HL-60 (cell line): Measurements from ENCODE around the gene MAP3K7.

Source experiments
- DNase-seq, 2 experiments: peaks; one replicate each; pipeline ENCODE4 v3.0.0-alpha.2; 2010 to 2020; ENCODE audit warnings: low read depth in 1 of 2, low spot score in 1 of 2
- H3K27ac ChIP-seq: fragments of 250-450 bp; sonication (Bioruptor Pico); replicated peaks from 2 replicates; pipeline ENCODE4 v1.5.1; 2020; ENCODE audit warnings: mild to moderate bottlenecking, moderate library complexity
- H3K27me3 ChIP-seq: fragments of 250-450 bp; sonication (Bioruptor Pico); 2 replicates; pipeline ENCODE4 v1.5.1; 2021; ENCODE audit warnings: mild to moderate bottlenecking, moderate library complexity; ENCODE audit not compliant: insufficient read depth, poor library complexity, severe bottlenecking
- H3K4me3 ChIP-seq: replicated peaks from 2 replicates; pipeline ENCODE4 v1.5.1; 2011; ENCODE audit warnings: mild to moderate bottlenecking, control low read depth, low read length; ENCODE audit not compliant: insufficient read depth
- CTCF ChIP-seq: IDR thresholded peaks from one replicate; pipeline ENCODE4 v1.5.1; 2011; ENCODE audit warnings: low read length, control low read depth, inconsistent platforms; ENCODE audit not compliant: insufficient read depth
- GABPA ChIP-seq: IDR thresholded peaks from 2 replicates; pipeline ENCODE4 v1.6.1; 2012; ENCODE audit warnings: low read depth
- POLR2AphosphoS5 ChIP-seq: IDR thresholded peaks from 2 replicates; pipeline ENCODE4 v1.6.1; 2012; ENCODE audit warnings: low read depth
- REST ChIP-seq: IDR thresholded peaks from 2 replicates; pipeline ENCODE4 v1.6.1; 2012; ENCODE audit warnings: low read depth; ENCODE audit not compliant: insufficient replicate concordance
- SPI1 ChIP-seq: IDR thresholded peaks from 2 replicates; pipeline ENCODE4 v1.6.1; 2012; ENCODE audit warnings: low read depth, mild to moderate bottlenecking, borderline replicate concordance

The MAP3K7 gene

GRCh38 chr6:90514496-90514895, 72.4 kb downstream of the MAP3K7 start:
- DNase-seq: no peak
- Histone ChIP-seq H3K27ac (no peak overlapping the region), H3K27me3 (no peaks in the 10 kb centered on the region), H3K4me3 (no peak overlapping the region)
- TF ChIP-seq GABPA: no peak
- TF ChIP-seq POLR2AphosphoS5: no peak
- TF ChIP-seq CTCF: no peak
- TF ChIP-seq REST: no peak
- TF ChIP-seq SPI1: no peak

- no peak for TF ChIP-seq SPI1
- no peak for TF ChIP-seq CTCF
- TF ChIP-seq GABPA: no peak
- no peak for TF ChIP-seq POLR2AphosphoS5
- no peak for TF ChIP-seq REST
- Histone ChIP-seq H3K27ac (no peak overlapping the region), H3K27me3 (no peaks in the 10 kb centered on the region), H3K4me3 (no peak overlapping the region)
- DNase-seq: no peak
These were observed 78.1 kb downstream of the MAP3K7 start for GRCh38 chr6:90508753-90509152.

- no peak for DNase-seq
- no peak overlapping the region for H3K27ac ChIP-seq
- H3K4me3 ChIP-seq: no peak overlapping the region
- TF ChIP-seq GABPA (no peak), REST (no peak), CTCF (no peak), SPI1 (no peak), POLR2AphosphoS5 (no peak)
- no peaks in the 10 kb centered on the region for H3K27me3 ChIP-seq
These were observed 83.9 kb downstream of the MAP3K7 start for GRCh38 chr6:90502866-90503407.
